A549 (cell line): ENCODE results near the gene SORCS2. TPM values are rescaled to one million over a fixed set of nuclear protein-coding genes. Genes with fewer than 3 reads are reported as not detected.

Source experiments
- ATAC-seq, 2 experiments: fragments of 200-7000 bp in 1 of 2; fragments of >200 bp in 1 of 2; cut with Nextera tagmentation in 1 of 2; cut with Tn5 transposase in 1 of 2; 3 replicates each; pipeline versions ENCODE4 v1.8.0 to v1.9.1; 2018 to 2020; ENCODE audit warnings: mild to moderate bottlenecking in 1 of 2, moderate library complexity in 1 of 2
- CTCF ChIA-PET: fragments of 300-600 bp; sonication (Branson Sonifier 250); formaldehyde crosslinking; extraction: SDS; loops from one replicate; lab custom pipeline; 2021; ENCODE audit warnings: antibody characterized with exemption, inconsistent platforms; lab: Yijun Ruan, JAX
- POLR2A ChIA-PET: fragments of 350-600 bp; formaldehyde crosslinking; extraction: SDS; loops from one replicate; lab custom pipeline; 2021; ENCODE audit warnings: antibody characterized with exemption, inconsistent platforms; lab: Yijun Ruan, JAX
- DNase-seq, 2 experiments: peaks; one replicate each; pipeline versions ENCODE4 v3.0.0 to v3.0.0-alpha.2; 2011 to 2016; ENCODE audit warnings: low read depth in 1 of 2, low spot score in 1 of 2
- FAIRE-seq: peaks from 2 replicates; lab custom pipeline; 2011; peaks lifted over from hg19 to GRCh38; lab: Jason Lieb, UNC
- H3K27ac ChIP-seq, 2 experiments: fragments of >200 bp; sonication (Bioruptor Twin); formaldehyde crosslinking; 3 replicates each; pipeline ENCODE4 v1.5.1; 2016 to 2017
- H3K4me1 ChIP-seq: fragments of >200 bp; sonication (Bioruptor Twin); formaldehyde crosslinking; 3 replicates; pipeline ENCODE4 v1.6.1; 2016
- H3K4me2 ChIP-seq: fragments of >200 bp; sonication (Bioruptor Twin); formaldehyde crosslinking; 3 replicates; pipeline ENCODE4 v1.6.1; 2016
- H3K4me3 ChIP-seq: fragments of >200 bp; sonication (Bioruptor Twin); formaldehyde crosslinking; 3 replicates; pipeline ENCODE4 v1.5.1; 2016
- H3K9me3 ChIP-seq: fragments of >200 bp; sonication (Bioruptor Twin); formaldehyde crosslinking; 3 replicates; pipeline ENCODE4 v1.6.1; 2016
- BHLHE40 ChIP-seq: IDR thresholded peaks from 2 replicates; pipeline ENCODE4 v1.6.1; 2012; ENCODE audit warnings: low read depth, low read length, inconsistent platforms
- CHD4 ChIP-seq: fragments of 200-600 bp; sonication (generic); IDR thresholded peaks from 2 replicates; pipeline ENCODE4 v1.6.1; 2016; ENCODE audit warnings: antibody characterized with exemption, mild to moderate bottlenecking, borderline replicate concordance
- CTCF ChIP-seq: fragments of >200 bp; sonication (Bioruptor Twin); formaldehyde crosslinking; IDR thresholded peaks from 3 replicates; pipeline ENCODE4 v1.5.1; 2016
- EHMT2 ChIP-seq: fragments of 200-600 bp; sonication (generic); IDR thresholded peaks from 2 replicates; pipeline ENCODE4 v1.6.1; 2016; ENCODE audit warnings: antibody characterized with exemption, low read depth, mild to moderate bottlenecking, moderate library complexity
- EP300 ChIP-seq, 2 experiments: fragments of >200 bp; sonication (Bioruptor Twin); formaldehyde crosslinking; IDR thresholded peaks; 2 replicates in 1 of 2; 3 replicates in 1 of 2; pipeline ENCODE4 v1.6.1; 2016 to 2017
- ESRRA ChIP-seq: fragments of 150-350 bp; IDR thresholded peaks from 2 replicates; pipeline ENCODE4 v1.6.1; 2014; ENCODE audit warnings: mild to moderate bottlenecking, low read length, borderline replicate concordance
- FOSB ChIP-seq: fragments of 250-450 bp; sonication (Bioruptor Pico); IDR thresholded peaks from 2 replicates; pipeline ENCODE4 v1.5.0; 2020; ENCODE audit warnings: mild to moderate bottlenecking, moderate library complexity
- FOSL2 ChIP-seq, 2 experiments: fragments of 450-650 bp in 1 of 2; fragments of >200 bp in 1 of 2; sonication (Bioruptor Twin) in 1 of 2; formaldehyde crosslinking; IDR thresholded peaks; 2 replicates each; pipeline versions ENCODE4 v1.5.0 to v1.6.1; 2016 to 2020; ENCODE audit warnings: mild to moderate bottlenecking in 1 of 2, moderate library complexity in 1 of 2
- HEYL ChIP-seq: fragments of 250-450 bp; sonication (Bioruptor Pico); IDR thresholded peaks from 2 replicates; pipeline ENCODE4 v1.8.0; 2021; ENCODE audit warnings: mild to moderate bottlenecking, moderate library complexity
- HOXA7 ChIP-seq: fragments of 250-450 bp; sonication (Bioruptor Pico); IDR thresholded peaks from 2 replicates; pipeline ENCODE4 v1.5.0; 2020; ENCODE audit warnings: mild to moderate bottlenecking, moderate library complexity
- HOXB13 ChIP-seq: fragments of 250-450 bp; sonication (Bioruptor Pico); IDR thresholded peaks from 2 replicates; pipeline ENCODE4 v1.5.0; 2020; ENCODE audit warnings: low read depth, mild to moderate bottlenecking, moderate library complexity
- JUNB ChIP-seq: fragments of >200 bp; sonication (Bioruptor Twin); formaldehyde crosslinking; IDR thresholded peaks from 2 replicates; pipeline ENCODE4 v1.6.1; 2016
- KDM1A ChIP-seq: fragments of 200-600 bp; sonication (generic); IDR thresholded peaks from 2 replicates; pipeline ENCODE4 v1.6.1; 2016; ENCODE audit warnings: low read depth, mild to moderate bottlenecking
- KDM5A ChIP-seq: fragments of 200-600 bp; sonication (generic); IDR thresholded peaks from 2 replicates; pipeline ENCODE4 v1.6.1; 2016; ENCODE audit warnings: antibody characterized with exemption, mild to moderate bottlenecking
- MAFK ChIP-seq: fragments of 450-650 bp; IDR thresholded peaks from 2 replicates; pipeline ENCODE4 v1.6.1; 2014; ENCODE audit not compliant: partially characterized antibody
- MAX ChIP-seq: IDR thresholded peaks from 2 replicates; pipeline ENCODE4 v1.6.1; 2012
- MYC ChIP-seq: IDR thresholded peaks from 2 replicates; pipeline ENCODE4 v1.6.1; 2012; ENCODE audit warnings: mild to moderate bottlenecking, inconsistent platforms, low read length, improper control_type of control experiment, borderline replicate concordance
- NFE2L2 ChIP-seq: fragments of 150-350 bp; conservative IDR thresholded peaks from 2 replicates; pipeline ENCODE4 v1.6.1; 2014; ENCODE audit warnings: low read length
- NPAS2 ChIP-seq: fragments of 250-450 bp; sonication (Bioruptor Pico); IDR thresholded peaks from 2 replicates; pipeline ENCODE4 v1.8.0; 2022; ENCODE audit warnings: mild to moderate bottlenecking, moderate library complexity, borderline replicate concordance
- PHF8 ChIP-seq: fragments of 200-600 bp; sonication (generic); IDR thresholded peaks from 2 replicates; pipeline ENCODE4 v1.6.1; 2016; ENCODE audit warnings: low read depth, mild to moderate bottlenecking, antibody characterized with exemption, moderate library complexity, borderline replicate concordance
- RARB ChIP-seq: fragments of 250-450 bp; sonication (Bioruptor Pico); IDR thresholded peaks from 2 replicates; pipeline ENCODE4 v1.8.0; 2021; ENCODE audit warnings: mild to moderate bottlenecking, moderate library complexity
- RCOR1 ChIP-seq: fragments of 150-350 bp; IDR thresholded peaks from 2 replicates; pipeline ENCODE4 v1.6.1; 2014; ENCODE audit warnings: antibody characterized with exemption, low read length, low read depth
- SMC3 ChIP-seq: fragments of >200 bp; sonication (Bioruptor Twin); formaldehyde crosslinking; IDR thresholded peaks from 3 replicates; pipeline ENCODE4 v1.6.1; 2018; ENCODE audit warnings: inconsistent platforms
- SREBF2 ChIP-seq: fragments of 450-650 bp; IDR thresholded peaks from 2 replicates; pipeline ENCODE4 v1.6.1; 2014; ENCODE audit warnings: mild to moderate bottlenecking, moderate library complexity
- TP53 ChIP-seq: fragments of 250-450 bp; sonication (Bioruptor Pico); IDR thresholded peaks from 2 replicates; pipeline ENCODE4 v1.5.0; 2021; ENCODE audit warnings: mild to moderate bottlenecking, moderate library complexity
- ZFP36 ChIP-seq: fragments of 450-650 bp; IDR thresholded peaks from 2 replicates; pipeline ENCODE4 v1.6.1; 2014; ENCODE audit warnings: borderline replicate concordance; ENCODE audit not compliant: partially characterized antibody
- ZNF302 ChIP-seq: fragments of 250-450 bp; sonication (Bioruptor Pico); IDR thresholded peaks from 2 replicates; pipeline ENCODE4 v1.9.0; 2021; ENCODE audit warnings: inconsistent platforms, mild to moderate bottlenecking, moderate library complexity
- ZSCAN20 ChIP-seq: fragments of 250-450 bp; sonication (Bioruptor Pico); IDR thresholded peaks from 2 replicates; pipeline ENCODE4 v1.8.0; 2022; ENCODE audit warnings: mild to moderate bottlenecking, moderate library complexity
- WGBS: methylation state at CpG from one replicate; pipeline ENCODE4 v1.1.6; 2017; ENCODE audit errors: missing lambda C conversion rate; 5-methylcytosine and 5-hydroxymethylcytosine counted together
- polyA plus RNA-seq, 4 experiments: library from polyadenylated mRNA; depleted of rRNA in 3 of 4; stranded (reverse); fragments of >200 nt; fragmentation: RNase III in 1 of 4; extraction: RNeasy Plus Mini Kit Qiagen cat#74134 plus additional on column Dnase treatment in 1 of 4; gene quantifications; 2 replicates in 3 of 4; 3 replicates in 1 of 4; pipeline ENCODE4 v1.2.3, GENCODE V29; 2011 to 2017
- TF ChIP-seq, protein P1 (sequence below): fragments of >200 bp; sonication (Bioruptor Twin); formaldehyde crosslinking; IDR thresholded peaks from 3 replicates; pipeline ENCODE4 v1.6.1; 2016

The SORCS2 gene
- polyA plus RNA-seq, 2 of the 4 experiments (the other 2 are of a cell fraction), result 1.4 to 4.6 TPM

DNA sequence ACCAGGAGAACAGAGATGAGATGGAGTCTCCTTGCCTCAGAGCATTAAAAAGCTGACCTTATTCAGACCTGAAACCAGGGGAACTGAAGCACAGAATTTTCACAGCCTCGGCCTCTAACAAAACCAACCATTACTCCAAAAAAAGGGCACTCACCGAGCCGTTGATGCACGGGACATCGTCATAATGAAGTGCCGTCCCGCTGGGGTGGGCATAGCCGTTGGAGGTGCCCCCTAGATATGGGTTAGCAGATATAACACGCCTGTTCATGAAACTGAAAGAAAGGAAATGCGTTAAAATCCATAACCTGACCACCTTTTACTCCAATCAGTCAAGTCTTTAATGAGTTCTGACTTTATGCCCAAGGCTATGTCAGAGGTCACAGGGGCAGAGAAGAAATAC is 593.7 kb downstream of the SORCS2 start:
- DNase-seq, result no peak
- 92% methylated on average over 10 of the region's 10 CpGs for WGBS
- POLR2A ChIA-PET, result no interaction called here
- CTCF ChIA-PET, result interaction anchor here (1.0 kb wide), 1 partner anchor 16 kb away, joined by 3 read pairs; no protein-coding TSS in a partner anchor
- Histone ChIP-seq H3K9me3 (no peaks in the 10 kb centered on the region), H3K4me3 (no peak overlapping the region)
- no peak for TF ChIP-seq HOXB13 (CRISPR knock-in tag)
- no peak for TF ChIP-seq CTCF
- TF ChIP-seq JUNB, result no peak
- no peak for TF ChIP-seq SMC3
- TF ChIP-seq MAX, result no peak
- no peak for TF ChIP-seq ZSCAN20 (CRISPR knock-in tag)
- TF ChIP-seq ESRRA, result no peak
- TF ChIP-seq FOSL2 (IDR thresholded peaks at IDR 0.05), result no peak
- no peak for TF ChIP-seq FOSL2 (CRISPR knock-in tag; IDR thresholded peaks at IDR 0.05)
- no peak for TF ChIP-seq ZNF302 (CRISPR knock-in tag)
- no peak for TF ChIP-seq BHLHE40
- no peak for TF ChIP-seq EP300 (IDR thresholded peaks at IDR 0.05)
- TF ChIP-seq NFE2L2, result no peak
- no peak for TF ChIP-seq NPAS2 (CRISPR knock-in tag)
- TF ChIP-seq KDM1A, result no peak
- no peak for TF ChIP-seq FOSB
- no peak for TF ChIP-seq HOXA7 (CRISPR knock-in tag)
- no peak for TF ChIP-seq HEYL (CRISPR knock-in tag)
- TF ChIP-seq, protein P1, sequence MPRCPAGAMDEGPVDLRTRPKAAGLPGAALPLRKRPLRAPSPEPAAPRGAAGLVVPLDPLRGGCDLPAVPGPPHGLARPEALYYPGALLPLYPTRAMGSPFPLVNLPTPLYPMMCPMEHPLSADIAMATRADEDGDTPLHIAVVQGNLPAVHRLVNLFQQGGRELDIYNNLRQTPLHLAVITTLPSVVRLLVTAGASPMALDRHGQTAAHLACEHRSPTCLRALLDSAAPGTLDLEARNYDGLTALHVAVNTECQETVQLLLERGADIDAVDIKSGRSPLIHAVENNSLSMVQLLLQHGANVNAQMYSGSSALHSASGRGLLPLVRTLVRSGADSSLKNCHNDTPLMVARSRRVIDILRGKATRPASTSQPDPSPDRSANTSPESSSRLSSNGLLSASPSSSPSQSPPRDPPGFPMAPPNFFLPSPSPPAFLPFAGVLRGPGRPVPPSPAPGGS, result no peak
- no peak for TF ChIP-seq MAFK
- TF ChIP-seq EHMT2, result no peak
- TF ChIP-seq, all 56 proteins: peak for 0
- Histone ChIP-seq H3K4me1 (no peaks in the 10 kb centered on the region), H3K4me2 (no peak overlapping the region), H3K27ac (no peak overlapping the region)
- ATAC-seq (no peak), FAIRE-seq (no peak)

DNA sequence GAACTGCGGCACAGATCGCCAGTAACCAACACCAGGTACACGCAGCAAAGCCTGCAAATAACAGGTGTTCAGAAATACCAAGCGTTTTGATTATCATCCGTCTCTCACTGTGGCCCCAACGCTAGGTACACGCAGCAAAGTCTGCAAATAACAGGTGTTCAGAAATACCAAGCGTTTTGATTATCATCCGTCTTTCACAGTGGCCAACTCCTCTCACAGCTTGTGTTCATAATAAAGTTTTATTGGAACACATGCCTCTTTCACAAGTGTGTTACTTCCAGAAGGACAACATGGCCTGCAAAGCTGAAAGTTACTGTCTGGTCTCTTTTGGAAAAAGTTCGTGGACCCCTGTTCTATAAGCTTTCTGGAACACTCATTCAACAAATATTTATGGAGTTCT is 594.2 kb downstream of the SORCS2 start:
- ChIA-PET CTCF (interaction anchor here (1.0 to 1.2 kb wide), 2 partner anchors 16 to 201 kb away, joined by 3 to 4 read pairs; no protein-coding TSS in a partner anchor), POLR2A (no interaction called here)
- ATAC-seq, result no peak
- TF ChIP-seq SMC3, result no peak
- TF ChIP-seq RCOR1, result no peak
- no peak for TF ChIP-seq NFE2L2
- no peak for TF ChIP-seq HEYL (CRISPR knock-in tag)
- TF ChIP-seq PHF8, result no peak
- TF ChIP-seq MYC, result no peak
- no peak for TF ChIP-seq HOXA7 (CRISPR knock-in tag)
- no peak for TF ChIP-seq TP53 (CRISPR knock-in tag)
- TF ChIP-seq RARB (CRISPR knock-in tag), result no peak
- no peak for TF ChIP-seq ZFP36
- TF ChIP-seq SREBF2, result no peak
- TF ChIP-seq ESRRA, result no peak
- TF ChIP-seq CHD4, result no peak
- TF ChIP-seq KDM5A, result no peak
- TF ChIP-seq HOXB13 (CRISPR knock-in tag), result no peak
- no peak for DNase-seq
- H3K4me3 ChIP-seq, result no peak overlapping the region
- no peak for FAIRE-seq
- no peak overlapping the region for H3K27ac ChIP-seq
- H3K9me3 ChIP-seq, result no peaks in the 10 kb centered on the region
- no peak overlapping the region for H3K4me2 ChIP-seq
- H3K4me1 ChIP-seq, result no peaks in the 10 kb centered on the region
- WGBS, result 90% methylated on average over 10 of the region's 10 CpGs
